ENCODE results near the gene EPAS1.

DNA sequence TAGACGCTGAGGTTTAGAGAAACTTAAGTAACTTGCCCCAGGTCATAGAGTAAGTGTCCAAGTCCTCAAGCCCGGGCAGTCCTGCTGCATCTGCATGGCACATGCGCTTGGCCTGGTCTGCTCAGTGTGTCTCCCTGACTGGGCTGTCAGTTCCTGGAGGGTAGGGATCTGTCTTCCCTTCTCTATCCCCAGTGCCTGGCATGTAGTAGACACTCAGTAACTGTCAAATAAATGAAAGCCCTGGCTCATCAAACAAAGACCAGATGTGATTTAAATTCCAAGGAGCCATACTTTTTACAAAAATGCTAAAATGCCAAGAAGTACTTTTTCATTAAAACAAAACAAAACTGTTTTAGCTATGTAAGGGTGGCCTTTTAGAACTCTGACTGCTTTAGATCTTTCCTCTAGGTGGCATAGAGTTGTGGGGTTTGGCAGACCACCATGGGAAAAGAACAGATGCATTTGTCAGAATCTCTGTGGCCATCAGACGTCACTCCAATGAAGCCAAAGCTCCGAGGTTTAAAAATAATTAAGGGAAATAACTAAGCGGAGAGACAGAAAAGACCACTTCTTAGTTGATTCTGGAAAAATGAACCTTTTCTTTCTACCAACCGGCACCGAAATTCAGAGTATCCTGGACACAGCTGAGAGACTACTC is 34.0 kb downstream of the EPAS1 start:
- TF ChIP-seq, protein P1, sequence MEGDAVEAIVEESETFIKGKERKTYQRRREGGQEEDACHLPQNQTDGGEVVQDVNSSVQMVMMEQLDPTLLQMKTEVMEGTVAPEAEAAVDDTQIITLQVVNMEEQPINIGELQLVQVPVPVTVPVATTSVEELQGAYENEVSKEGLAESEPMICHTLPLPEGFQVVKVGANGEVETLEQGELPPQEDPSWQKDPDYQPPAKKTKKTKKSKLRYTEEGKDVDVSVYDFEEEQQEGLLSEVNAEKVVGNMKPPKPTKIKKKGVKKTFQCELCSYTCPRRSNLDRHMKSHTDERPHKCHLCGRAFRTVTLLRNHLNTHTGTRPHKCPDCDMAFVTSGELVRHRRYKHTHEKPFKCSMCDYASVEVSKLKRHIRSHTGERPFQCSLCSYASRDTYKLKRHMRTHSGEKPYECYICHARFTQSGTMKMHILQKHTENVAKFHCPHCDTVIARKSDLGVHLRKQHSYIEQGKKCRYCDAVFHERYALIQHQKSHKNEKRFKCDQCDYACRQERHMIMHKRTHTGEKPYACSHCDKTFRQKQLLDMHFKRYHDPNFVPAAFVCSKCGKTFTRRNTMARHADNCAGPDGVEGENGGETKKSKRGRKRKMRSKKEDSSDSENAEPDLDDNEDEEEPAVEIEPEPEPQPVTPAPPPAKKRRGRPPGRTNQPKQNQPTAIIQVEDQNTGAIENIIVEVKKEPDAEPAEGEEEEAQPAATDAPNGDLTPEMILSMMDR (IDR thresholded peaks at IDR 0.05): no peak
- TF ChIP-seq POLR2AphosphoS5 (IDR thresholded peaks at IDR 0.05): no peak
